GM19455 (cell line): ENCODE results near the gene PWWP2B.

Experiments used
- ATAC-seq: cut with Tn5 transposase; IDR thresholded peaks from one replicate; pipeline ENCODE4 v1.9.1; 2021; ENCODE audit not compliant: unreplicated experiment

Gene PWWP2B

DNA sequence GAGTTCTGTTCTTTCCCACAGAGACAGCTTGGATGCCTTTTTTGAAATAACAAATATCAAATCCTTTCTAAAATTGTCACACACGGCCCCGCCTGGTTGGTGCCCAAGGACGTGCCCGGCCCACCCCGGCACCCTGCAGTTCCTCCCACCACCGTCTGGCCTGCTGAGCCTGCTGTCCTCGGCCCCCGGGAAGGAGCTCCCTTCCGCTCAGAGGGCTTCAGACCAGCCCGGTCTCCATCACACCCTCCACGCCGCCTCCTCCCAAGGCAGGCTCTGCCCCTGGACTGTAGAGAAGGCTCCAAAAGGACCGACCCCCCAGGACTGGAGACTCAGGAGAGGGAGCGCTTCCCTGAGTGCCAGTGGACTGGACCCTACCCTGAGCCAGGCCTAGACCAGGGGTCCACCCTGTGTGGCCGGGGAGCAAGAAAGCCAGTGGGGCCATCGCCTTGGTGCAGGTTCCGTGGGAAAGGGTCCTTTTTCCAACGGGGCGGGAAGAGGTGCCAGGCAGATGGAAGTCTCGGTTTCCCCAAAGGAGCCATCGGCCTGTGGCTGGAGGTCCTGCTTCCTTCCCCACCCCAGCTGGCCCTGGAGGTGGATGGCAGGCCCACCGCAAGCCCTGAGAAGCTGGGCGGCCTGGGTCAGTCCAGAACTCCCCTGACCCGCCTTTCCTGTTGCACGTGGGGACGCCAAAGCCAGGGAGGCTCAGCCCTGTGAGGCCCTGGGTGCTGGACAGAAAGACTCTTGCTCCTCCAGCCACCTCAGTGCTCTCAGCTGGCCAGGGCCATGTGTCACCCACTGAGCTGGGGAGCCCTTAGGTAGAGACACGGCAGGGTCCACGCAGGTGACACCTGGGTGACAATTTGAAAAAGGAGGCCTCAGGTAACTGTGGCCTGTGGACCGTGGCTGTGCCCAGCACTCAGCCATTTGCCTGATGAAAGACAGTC lies 69.8 kb downstream of the PWWP2B start:
- ATAC-seq, result no peak
